Measurements from ENCODE around the gene SMOC2. TPM values are rescaled to one million over a fixed set of nuclear protein-coding genes. Genes with fewer than 3 reads are reported as not detected.

The SMOC2 gene
- total RNA-seq, 1 experiment from 2014 or later: 2.1 TPM

GRCh38 chr6:168611691-168612090 lies 170.7 kb downstream of the SMOC2 start:
- peaks cover 23 to 33% of the 10 kb centered on the region in 2 experiments for H3K9me3 Mint-ChIP-seq
- no CpG with 5 or more reads among the region's 14 CpGs for WGBS (ENCODE audit: extremely low coverage, insufficient read length, low lambda C conversion rate)
- H3K14ac ChIP-seq (ENCODE audit: insufficient read depth, low read length): no peak overlapping the region

More at GRCh38 chr6:168611691-168612090, 170.7 kb downstream of the SMOC2 start:
- no peak overlapping the region for H2BK20ac ChIP-seq (ENCODE audit: low read depth, low read length, poor library complexity, severe bottlenecking)
- H3K18ac ChIP-seq (ENCODE audit: insufficient read length, low read depth, low read length): no peak overlapping the region
- H3K56ac ChIP-seq (ENCODE audit: insufficient read length, low read depth, low read length): no peak overlapping the region
- H2AK5ac ChIP-seq (ENCODE audit: insufficient read length, low read length): no peak overlapping the region
- peaks cover 0 to 27% (median 14%) of the 10 kb centered on the region in 3 experiments; a peak in 3 of 7 replicates for H3K36me3 Mint-ChIP-seq (ENCODE audit: insufficient read depth in 1 of 3, low read depth in 3 of 3)
- no peak overlapping the region for H4K5ac ChIP-seq (ENCODE audit: insufficient read length, low read depth, low read length)
- H3K27me3 ChIP-seq (ENCODE audit: insufficient read depth, low read length): no peaks in the 10 kb centered on the region
- H3K27ac ChIP-seq (ENCODE audit: insufficient read length, low read depth, low read length): no peak overlapping the region
- H3K4me1 Mint-ChIP-seq: peaks cover 9 to 15% of the 10 kb centered on the region in 2 experiments
- H3K9me3 ChIP-seq (ENCODE audit: control insufficient read depth, low read depth, low read length): no peaks in the 10 kb centered on the region
- H3K23ac ChIP-seq (ENCODE audit: insufficient read length, low read depth, low read length): no peak overlapping the region
- no peak overlapping the region for H3K4me3 Mint-ChIP-seq
- H3K79me2 ChIP-seq (ENCODE audit: insufficient read depth, low read length): no peaks in the 10 kb centered on the region
- no peak overlapping the region for H2BK5ac ChIP-seq (ENCODE audit: insufficient read length, low read length)
- H3K4ac ChIP-seq (ENCODE audit: low read depth, low read length): no peak overlapping the region
- TF ChIP-seq CTCF (conservative IDR thresholded peaks at IDR 0.05): no peak
- H3K27me3 Mint-ChIP-seq (ENCODE audit: low read depth): peaks cover 13% of the 10 kb centered on the region
- H3K27ac Mint-ChIP-seq: no peak overlapping the region
- no peak overlapping the region for H2AFZ ChIP-seq (ENCODE audit: low read length)
- DNase-seq: no peak
- no peak overlapping the region for H3K4me2 ChIP-seq (ENCODE audit: insufficient read depth, insufficient read length, low read length)
- no peak overlapping the region for H3K9ac ChIP-seq (ENCODE audit: extremely low read depth, insufficient read length, low read length)
- H2BK15ac ChIP-seq (ENCODE audit: low read depth, low read length): no peak overlapping the region
- no peak overlapping the region for H3T11ph ChIP-seq (ENCODE audit: low read length)
- no peaks in the 10 kb centered on the region for H3K79me1 ChIP-seq (ENCODE audit: insufficient read depth, low read depth, low read length, poor library complexity, severe bottlenecking)
- H2BK120ac ChIP-seq (ENCODE audit: low read depth, low read length, poor library complexity, severe bottlenecking): no peak overlapping the region
- H4K91ac ChIP-seq (ENCODE audit: insufficient read length, low read depth, low read length): no peak overlapping the region
- H4K20me1 ChIP-seq (ENCODE audit: control insufficient read depth, insufficient read depth, insufficient read length): no peaks in the 10 kb centered on the region
- no peaks in the 10 kb centered on the region; the same call in 1 of the 2 replicates for H3K4me1 ChIP-seq (ENCODE audit: insufficient read depth, low read length)
- no peak overlapping the region for H4K8ac ChIP-seq (replicated peaks; ENCODE audit: insufficient read length, low read depth, low read length)
- H3K23me2 ChIP-seq (ENCODE audit: insufficient read length, low read depth, low read length, poor library complexity, severe bottlenecking): no peaks in the 10 kb centered on the region
- H2BK12ac ChIP-seq (ENCODE audit: insufficient read length, low read depth, low read length): no peak overlapping the region
